Body of pancreas (tissue), 4 donors: ENCODE measurements around the gene PDE9A.

ENCODE experiments used
- CTCF ChIP-seq, 7 experiments: fragments of 450-650 bp in 4 of 7; fragments of 200-600 bp in 3 of 7; sonication (generic) in 3 of 7; IDR thresholded peaks; one replicate each; pipeline ENCODE4 v1.5.1; 2016 to 2019; ENCODE audit warnings: antibody characterized with exemption in 7 of 7
- POLR2A ChIP-seq, 3 donors: fragments of 450-650 bp; IDR thresholded peaks; one replicate each; pipeline ENCODE4 v1.6.1; 2016; ENCODE audit warnings: antibody characterized with exemption in 3 of 3, mild to moderate bottlenecking in 2 of 3

- TF ChIP-seq CTCF (IDR thresholded peaks at IDR 0.05) (no peak), POLR2A (IDR thresholded peaks at IDR 0.05) (peak in 2 of 3 donors; percentile 20 to 30)
Observed at GRCh38 chr21:42614811-42615351, 38.5 kb upstream of the PDE9A start.
